BJ (cell line): ENCODE measurements around the gene KLHDC3. TPM values are rescaled to one million over a fixed set of nuclear protein-coding genes. Genes with fewer than 3 reads are reported as not detected.

Experiments
- CTCF ChIA-PET: fragments of 350-600 bp; formaldehyde crosslinking; extraction: SDS; loops from one replicate; lab custom pipeline; 2021; ENCODE audit warnings: antibody characterized with exemption, inconsistent platforms; lab: Yijun Ruan, JAX
- POLR2A ChIA-PET: fragments of 300-600 bp; sonication (Branson Sonifier 250); formaldehyde crosslinking; extraction: SDS; loops from one replicate; lab custom pipeline; 2021; ENCODE audit warnings: antibody characterized with exemption; lab: Charles Lee
- DNase-seq: peaks from one replicate; pipeline ENCODE4 v3.0.0-alpha.2; 2011; ENCODE audit warnings: low read depth
- H3K27me3 ChIP-seq: 2 replicates; pipeline ENCODE4 v1.6.0; 2011; ENCODE audit warnings: low read length; ENCODE audit not compliant: control insufficient read depth, insufficient read depth
- H3K36me3 ChIP-seq: 2 replicates; pipeline ENCODE4 v1.5.1; 2011; ENCODE audit warnings: low read length; ENCODE audit not compliant: control insufficient read depth, insufficient read depth
- H3K4me3 ChIP-seq: 2 replicates; pipeline ENCODE4 v1.5.1; 2011; ENCODE audit warnings: low read depth, mild to moderate bottlenecking, control low read depth, low read length
- polyA plus RNA-seq: library from polyadenylated mRNA; depleted of rRNA; stranded (reverse); fragments of >200 nt; gene quantifications from 2 replicates; pipeline ENCODE4 v1.2.3, GENCODE V29; 2011
- TF ChIP-seq, protein P1 (sequence below): IDR thresholded peaks from 2 replicates; pipeline ENCODE4 v1.5.1; 2011; ENCODE audit warnings: low read depth, mild to moderate bottlenecking, control low read depth, inconsistent platforms, low read length, moderate library complexity; ENCODE audit not compliant: insufficient read depth

The KLHDC3 gene
- polyA plus RNA-seq, 1 experiment = 102 TPM

- TF ChIP-seq, protein P1, sequence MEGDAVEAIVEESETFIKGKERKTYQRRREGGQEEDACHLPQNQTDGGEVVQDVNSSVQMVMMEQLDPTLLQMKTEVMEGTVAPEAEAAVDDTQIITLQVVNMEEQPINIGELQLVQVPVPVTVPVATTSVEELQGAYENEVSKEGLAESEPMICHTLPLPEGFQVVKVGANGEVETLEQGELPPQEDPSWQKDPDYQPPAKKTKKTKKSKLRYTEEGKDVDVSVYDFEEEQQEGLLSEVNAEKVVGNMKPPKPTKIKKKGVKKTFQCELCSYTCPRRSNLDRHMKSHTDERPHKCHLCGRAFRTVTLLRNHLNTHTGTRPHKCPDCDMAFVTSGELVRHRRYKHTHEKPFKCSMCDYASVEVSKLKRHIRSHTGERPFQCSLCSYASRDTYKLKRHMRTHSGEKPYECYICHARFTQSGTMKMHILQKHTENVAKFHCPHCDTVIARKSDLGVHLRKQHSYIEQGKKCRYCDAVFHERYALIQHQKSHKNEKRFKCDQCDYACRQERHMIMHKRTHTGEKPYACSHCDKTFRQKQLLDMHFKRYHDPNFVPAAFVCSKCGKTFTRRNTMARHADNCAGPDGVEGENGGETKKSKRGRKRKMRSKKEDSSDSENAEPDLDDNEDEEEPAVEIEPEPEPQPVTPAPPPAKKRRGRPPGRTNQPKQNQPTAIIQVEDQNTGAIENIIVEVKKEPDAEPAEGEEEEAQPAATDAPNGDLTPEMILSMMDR = no peak
- POLR2A ChIA-PET = no interaction called here
- peaks cover 10% of the 10 kb centered on the region for H3K36me3 ChIP-seq
Measured at GRCh38 chr6:43012364-43012763, 1.7 kb upstream of the KLHDC3 start.

DNA sequence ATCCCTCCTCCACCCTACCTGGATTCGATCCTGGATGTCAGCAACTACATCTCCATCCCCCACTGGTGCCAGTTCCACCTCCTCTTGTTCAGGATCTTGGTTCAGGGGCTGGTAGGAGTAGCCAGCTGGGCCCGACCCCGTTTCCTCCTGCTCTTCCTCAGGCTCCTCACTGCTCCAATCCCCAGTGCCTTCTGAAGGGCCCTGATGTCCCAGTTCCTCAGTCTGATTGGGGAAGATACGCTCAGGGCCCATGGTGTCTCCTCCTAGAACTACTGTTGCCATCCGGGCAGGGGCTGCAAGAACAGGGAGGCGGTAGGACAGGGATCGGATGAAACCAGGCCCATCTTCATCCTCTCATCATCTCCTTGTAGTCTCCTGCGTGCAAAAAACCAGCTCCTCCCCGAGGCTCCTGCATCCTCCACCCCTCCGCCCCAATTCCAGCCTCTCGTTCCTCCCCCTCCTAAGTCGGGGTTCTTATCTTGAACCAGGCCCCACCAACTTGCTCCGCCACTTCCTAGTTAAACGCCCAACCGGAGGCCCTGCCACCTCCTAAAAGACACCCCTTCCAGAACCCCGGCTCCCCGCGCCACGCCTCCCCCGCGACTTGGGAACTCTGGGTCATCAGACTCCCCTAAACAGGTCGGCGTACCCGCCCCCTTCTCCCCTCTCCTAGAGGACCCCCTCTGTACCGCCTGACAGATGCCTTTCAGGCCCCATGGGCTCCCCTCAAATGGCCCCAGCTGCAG lies 779 bp upstream of the KLHDC3 start:
- Histone ChIP-seq H3K27me3 (no peaks in the 10 kb centered on the region), H3K36me3 (peaks cover 15% of the 10 kb centered on the region), H3K4me3 (peak overlapping the region; percentile 97)
- TF ChIP-seq, protein P1 = no peak
- CTCF ChIA-PET = interaction anchor here (0.6 to 2.3 kb wide), 5 partner anchors 10 to 130 kb away, joined by 3 to 5 read pairs (median 5); partner anchors contain the start of gene CUL7
- POLR2A ChIA-PET = no interaction called here
- no peak for DNase-seq

More at GRCh38 chr6:43012364-43012763, 1.7 kb upstream of the KLHDC3 start:
- Histone ChIP-seq H3K27me3 (no peaks in the 10 kb centered on the region), H3K4me3 (no peak overlapping the region; the same call in 1 of the 2 replicates)
- DNase-seq = no peak
- CTCF ChIA-PET = interaction anchor here (0.8 to 2.3 kb wide), 4 partner anchors 13 to 131 kb away, joined by 3 to 5 read pairs (median 4); no protein-coding TSS in a partner anchor

GRCh38 chr6:43014434-43014909 lies 423 bp downstream of the KLHDC3 start:
- no peak for DNase-seq
- Histone ChIP-seq H3K27me3 (no peaks in the 10 kb centered on the region), H3K4me3 (peak overlapping the region; percentile 97), H3K36me3 (peaks cover 22% of the 10 kb centered on the region)
- ChIA-PET CTCF (interaction anchor here (2.1 to 2.3 kb wide), 3 partner anchors 22 to 215 kb away, joined by 5 to 8 read pairs (median 5); partner anchors contain the start of genes CUL7 and DNPH1), POLR2A (interaction anchor here (0.9 kb wide), 1 partner anchor 39 kb away, joined by 5 read pairs; the partner anchor contains the start of gene CUL7)
- TF ChIP-seq, protein P1 = no peak

DNA sequence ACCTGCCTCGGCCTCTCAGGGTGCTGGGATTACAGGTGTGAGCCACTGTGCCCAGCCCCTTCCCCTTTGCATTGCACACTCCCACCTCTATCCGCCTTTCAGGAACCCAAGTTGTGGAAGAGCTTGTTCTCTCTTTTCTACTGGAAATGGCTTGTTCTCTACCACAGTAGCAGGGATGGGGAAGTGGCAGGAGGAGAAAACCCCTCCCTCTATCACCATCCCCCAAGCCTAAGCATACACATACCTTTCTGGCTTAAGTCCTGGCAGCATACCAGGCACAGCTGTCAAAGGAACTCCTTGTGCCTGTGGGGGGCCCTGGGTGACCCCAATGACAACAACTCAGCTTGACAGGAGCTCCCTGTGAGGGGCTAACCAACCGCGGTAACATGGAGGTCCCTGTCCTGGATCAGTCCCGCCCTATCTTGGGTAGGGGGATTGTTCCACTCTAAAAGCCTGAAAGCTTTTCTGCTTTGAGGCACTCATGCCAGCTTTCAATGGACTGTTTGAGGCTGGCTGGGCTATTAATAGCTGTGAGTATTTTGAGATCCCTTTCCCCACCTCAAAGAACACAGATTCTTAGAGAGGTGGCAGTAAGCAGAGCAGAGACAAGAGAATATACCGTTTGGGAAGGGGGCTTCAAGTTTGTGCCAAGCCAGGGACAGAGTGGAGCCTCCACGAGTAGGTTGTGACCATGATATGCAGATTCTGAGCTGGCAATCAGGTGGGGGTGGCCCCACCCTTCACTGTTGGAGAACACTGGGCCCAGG lies 2.3 kb downstream of the KLHDC3 start:
- DNase-seq = no peak
- Histone ChIP-seq H3K27me3 (no peaks in the 10 kb centered on the region), H3K4me3 (no peak overlapping the region), H3K36me3 (peaks cover 19% of the 10 kb centered on the region)
- TF ChIP-seq, protein P1 = no peak
- ChIA-PET CTCF (interaction anchor here (0.6 to 1.0 kb wide), 3 partner anchors 53 to 134 kb away, joined by 3 to 5 read pairs (median 3); no protein-coding TSS in a partner anchor), POLR2A (no interaction called here)
